Testis (tissue), 2 donors: ENCODE results near the gene RHOV.

Source experiments
- CTCF ChIP-seq, 3 experiments: fragments of 450-650 bp in 2 of 3; fragments of 200-600 bp in 1 of 3; sonication (generic) in 1 of 3; IDR thresholded peaks; one replicate each; pipeline ENCODE4 v1.5.1; 2016 to 2019; ENCODE audit warnings: antibody characterized with exemption in 3 of 3, mild to moderate bottlenecking in 2 of 3, moderate library complexity in 1 of 3
- POLR2A ChIP-seq: fragments of 450-650 bp; IDR thresholded peaks from one replicate; pipeline ENCODE4 v1.6.1; 2017; ENCODE audit warnings: antibody characterized with exemption, mild to moderate bottlenecking, moderate library complexity

DNA sequence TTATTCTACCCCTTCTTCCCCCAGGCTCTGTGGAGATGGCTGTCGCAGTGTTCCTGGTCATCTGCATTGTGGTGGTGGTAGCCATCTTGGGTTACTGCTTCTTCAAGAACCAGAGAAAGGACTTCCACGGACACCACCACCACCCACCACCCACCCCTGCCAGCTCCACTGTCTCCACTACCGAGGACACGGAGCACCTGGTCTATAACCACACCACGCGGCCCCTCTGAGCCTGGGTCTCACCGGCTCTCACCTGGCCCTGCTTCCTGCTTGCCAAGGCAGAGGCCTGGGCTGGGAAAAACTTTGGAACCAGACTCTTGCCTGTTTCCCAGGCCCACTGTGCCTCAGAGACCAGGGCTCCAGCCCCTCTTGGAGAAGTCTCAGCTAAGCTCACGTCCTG is 17.3 kb downstream of the RHOV start:
- no peak for TF ChIP-seq CTCF (IDR thresholded peaks at IDR 0.05)
- TF ChIP-seq POLR2A: no peak
